CD4-positive, alpha-beta T cell treated with Interleukin-4 for 4 hours (primary cell): ENCODE measurements around the gene CRNN.

Source experiments
- DNase-seq: peaks from one replicate; pipeline ENCODE4 v3.0.0-alpha.2; 2020

Gene CRNN

DNA sequence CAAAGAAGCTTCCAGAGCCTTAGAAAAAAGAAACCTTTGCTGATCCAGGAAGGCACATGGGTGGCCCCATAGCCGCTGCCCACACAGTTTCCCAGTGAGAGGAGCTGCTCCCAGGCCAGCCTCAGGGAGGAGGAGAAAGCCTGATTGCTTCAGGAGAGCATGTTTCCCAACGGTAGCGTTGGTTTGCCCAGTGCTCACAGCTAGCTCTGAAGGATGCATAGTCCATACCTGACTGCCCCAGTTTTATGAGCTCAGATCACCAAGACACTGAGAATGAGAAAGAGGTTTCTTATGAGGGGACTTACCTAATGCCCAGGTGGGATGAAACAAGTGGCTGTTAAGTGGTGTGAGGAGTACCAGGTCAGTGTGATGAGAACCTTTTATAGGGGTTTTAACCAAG, at the start of gene CRNN:
Gene CRNN (minus strand): TSS at position 355 of the 400 bp plus-strand sequence. CDS start 2,030 bp downstream, outside the sequence.
- no peak for DNase-seq

- no peak for DNase-seq
Measured at GRCh38 chr1:152462636-152463035, 48.6 kb upstream of the CRNN start.

DNA sequence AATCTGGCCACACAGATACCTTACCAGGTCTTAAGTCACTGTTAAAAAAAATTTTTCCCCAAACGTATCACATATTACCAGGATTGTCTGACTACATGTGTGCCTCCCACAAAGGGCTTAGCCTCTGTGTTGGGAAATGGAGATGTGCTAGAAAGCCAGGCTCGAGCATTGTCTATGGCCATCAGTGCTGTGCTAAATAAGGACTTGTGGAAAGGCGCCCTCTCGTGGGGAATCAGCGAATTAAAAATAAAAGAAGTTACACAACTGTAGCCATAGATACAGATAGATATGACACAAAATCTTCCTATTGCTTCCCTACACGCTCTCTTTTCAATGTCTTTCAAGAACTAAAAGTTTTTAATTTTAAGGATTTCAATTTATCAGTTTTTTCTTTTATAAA, 47.5 kb upstream of the CRNN start:
- DNase-seq: peak; percentile 80

- DNase-seq: no peak
Measured at GRCh38 chr1:152460529-152460899, 46.5 kb upstream of the CRNN start.

DNA sequence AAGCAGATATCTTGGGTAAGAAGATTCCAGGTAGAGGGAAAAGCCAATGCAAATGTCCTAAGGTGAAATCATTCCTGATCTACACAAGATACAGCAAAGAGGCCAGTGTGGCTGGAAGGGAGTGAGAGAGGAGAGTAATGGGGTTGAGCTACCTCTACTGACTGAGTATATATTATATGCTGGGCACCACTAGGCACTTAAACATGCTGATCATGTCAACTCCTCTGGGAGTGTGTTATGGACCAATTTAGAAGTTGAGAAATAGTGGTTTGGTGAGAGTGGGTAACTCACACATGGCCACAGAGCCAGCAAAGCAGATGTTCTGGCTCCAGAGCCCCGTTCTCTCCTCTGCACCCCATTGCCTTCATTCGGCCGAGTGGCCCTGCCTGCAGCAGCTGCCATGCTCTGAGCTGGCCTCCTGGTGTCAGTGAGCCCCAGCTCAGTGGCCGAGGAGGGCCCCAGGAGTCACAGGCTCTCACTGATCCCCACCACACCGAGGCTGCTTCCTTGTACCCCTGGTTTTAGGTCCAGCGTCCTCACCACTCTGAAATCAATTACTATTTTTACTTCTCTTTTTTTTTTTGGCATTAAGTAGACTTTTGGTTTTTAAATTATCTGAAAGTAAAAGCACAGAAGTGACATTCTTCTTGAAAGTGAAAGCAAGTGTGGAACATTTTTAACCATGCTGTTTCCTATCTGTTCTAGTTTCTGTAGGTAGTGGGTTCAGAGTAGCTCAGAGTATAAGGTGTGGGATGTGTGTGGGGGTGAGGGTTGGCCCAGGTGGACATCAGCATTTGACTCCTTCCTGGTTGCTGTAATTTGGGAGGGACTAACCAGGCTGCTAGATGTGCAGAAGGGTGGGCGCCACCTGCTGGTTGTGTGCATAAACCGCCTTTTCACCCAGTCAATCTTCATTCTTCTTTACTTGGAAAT, 45.8 kb upstream of the CRNN start:
- peak; percentile 76 for DNase-seq

- DNase-seq: peak; percentile 81
Measured at GRCh38 chr1:152458384-152459185, 44.5 kb upstream of the CRNN start.

DNA sequence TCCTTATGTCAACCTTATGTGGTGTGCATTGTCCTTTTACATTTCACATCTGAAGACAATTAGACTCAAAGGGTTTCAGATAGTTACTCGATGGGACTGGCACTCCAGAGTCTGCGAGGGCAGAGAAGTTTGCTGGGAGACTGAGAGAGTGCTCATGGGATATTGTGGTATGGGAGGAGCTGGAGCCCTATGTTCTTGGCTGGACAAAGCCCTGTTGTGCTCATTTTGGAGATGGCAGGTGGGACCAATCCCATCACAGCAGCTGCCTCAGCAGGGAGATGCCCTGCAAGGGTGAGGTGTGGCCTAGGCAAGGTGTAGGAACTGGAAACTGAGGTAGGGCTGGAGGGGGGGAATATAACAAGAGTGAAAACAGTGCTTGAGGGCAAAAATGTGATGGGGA, 43.5 kb upstream of the CRNN start:
- no peak for DNase-seq

GRCh38 chr1:152457071-152457470, 43.0 kb upstream of the CRNN start:
- no peak for DNase-seq

DNA sequence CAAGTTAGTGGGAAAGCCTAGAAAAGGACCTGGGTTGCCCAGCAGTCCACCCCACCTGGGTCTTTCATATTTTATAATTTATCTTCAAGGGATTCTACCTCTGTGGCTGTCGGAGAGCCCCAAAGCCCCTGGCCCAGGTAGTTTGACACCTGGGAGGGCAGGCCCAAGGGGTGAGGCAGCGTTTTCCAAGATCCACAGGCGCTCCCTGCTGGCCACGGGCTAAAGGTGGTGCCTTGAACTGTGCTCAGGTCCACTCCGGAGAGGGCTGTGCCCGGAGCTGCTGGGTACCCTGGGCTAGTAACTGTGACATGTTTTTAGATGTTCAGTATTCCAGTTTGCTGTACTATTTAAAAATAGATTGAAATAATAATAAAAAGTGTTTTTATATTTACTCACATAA, 37.2 kb upstream of the CRNN start:
- DNase-seq: no peak

DNA sequence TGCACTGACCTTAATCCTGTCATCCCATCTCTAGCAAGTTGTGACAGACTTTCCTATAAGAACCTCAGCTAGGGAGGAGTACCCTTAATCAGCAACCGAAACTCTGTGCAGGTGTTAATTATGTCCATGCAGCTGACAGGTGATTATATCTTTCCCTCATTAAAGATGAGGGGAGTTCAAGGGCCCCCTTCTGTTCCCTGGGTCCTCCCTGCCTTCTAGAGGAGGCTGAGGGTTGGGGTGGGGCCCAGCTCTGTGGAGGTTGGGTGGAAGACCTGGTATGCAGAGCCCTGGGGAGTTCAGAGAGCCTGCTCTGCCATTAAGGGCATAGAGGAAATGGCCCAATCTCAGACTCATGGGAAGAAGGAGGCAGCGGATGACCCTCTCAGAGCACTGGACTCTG, 35.6 kb upstream of the CRNN start:
- no peak for DNase-seq

DNA sequence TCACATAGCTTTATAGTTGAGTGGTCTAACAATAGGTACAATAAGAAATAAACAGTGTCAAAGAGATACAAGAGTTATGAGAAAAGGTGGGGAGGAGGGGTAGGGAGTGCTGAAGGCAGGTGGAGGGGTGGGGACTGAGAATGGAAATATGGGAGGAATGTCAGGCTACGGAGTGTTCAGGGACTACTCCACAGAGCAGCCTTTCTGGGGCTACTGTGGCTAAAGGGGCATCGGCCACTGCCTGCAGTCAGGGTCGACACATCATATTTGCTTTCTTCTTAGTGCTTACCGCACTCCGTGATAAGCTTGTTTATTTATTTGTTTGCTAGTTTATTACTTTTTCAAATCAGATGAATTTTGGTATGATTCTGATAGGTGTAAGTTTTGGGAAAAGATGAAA, 34.4 kb upstream of the CRNN start:
- no peak for DNase-seq

- DNase-seq: no peak
Measured at GRCh38 chr1:152448095-152448494, 34.0 kb upstream of the CRNN start.

DNA sequence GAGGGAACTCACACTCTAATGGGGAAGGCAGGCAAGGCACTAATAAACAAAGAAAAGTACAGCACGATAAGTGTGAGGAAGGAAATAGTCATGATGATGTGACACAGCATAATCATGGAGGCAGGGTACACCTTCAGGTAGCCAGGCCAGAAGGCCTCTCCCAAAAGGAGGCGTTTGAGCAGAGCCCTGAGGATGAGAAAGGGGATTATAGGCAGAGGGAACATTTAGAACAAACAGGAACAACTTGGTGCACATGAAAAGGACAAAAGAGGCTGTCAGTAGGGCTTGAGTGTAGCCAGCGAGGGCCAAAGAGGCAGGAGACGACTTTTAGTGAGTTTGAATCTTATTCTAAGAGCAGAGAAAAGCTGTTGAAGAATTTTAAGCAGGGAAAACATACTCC, 33.4 kb upstream of the CRNN start:
- DNase-seq: no peak

DNA sequence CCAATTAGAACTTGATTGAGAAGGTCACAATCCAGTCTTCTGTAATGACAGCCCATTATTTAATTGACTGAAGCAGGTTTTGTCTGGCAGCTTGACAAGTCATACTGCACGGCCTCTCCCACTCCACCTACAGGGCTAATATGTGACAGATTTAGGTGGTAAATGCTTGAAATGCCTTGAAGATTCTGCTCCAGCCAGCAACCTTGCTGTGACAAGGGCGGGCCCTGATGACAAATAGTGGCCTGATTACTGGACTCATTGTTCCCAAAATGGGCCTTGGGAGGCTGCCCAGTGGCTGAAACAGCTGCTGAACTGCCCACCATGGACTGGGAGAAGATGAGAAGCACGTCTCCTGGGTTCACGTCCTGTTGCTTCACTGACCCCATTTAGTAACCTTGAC, 30.0 kb upstream of the CRNN start:
- no peak for DNase-seq

DNA sequence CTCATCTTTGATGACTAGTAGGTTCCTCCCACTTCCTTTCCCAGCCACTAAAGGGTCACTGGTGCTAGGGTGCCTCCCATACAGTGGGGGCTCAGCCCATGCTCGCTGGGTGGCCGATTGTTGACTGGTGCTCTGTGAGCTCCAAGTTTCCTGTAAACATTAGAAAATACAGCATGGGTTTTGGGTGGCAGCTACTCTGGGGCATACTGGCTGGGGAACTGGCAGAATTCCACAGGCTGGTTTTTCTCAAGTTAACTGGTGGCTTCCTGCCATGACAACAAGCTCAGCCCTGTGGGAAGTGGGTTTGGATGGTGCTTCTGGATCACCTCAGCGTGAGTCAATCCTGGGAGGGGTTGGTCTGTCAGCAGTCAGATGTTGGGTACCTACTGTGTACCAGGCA, 28.7 kb upstream of the CRNN start:
- DNase-seq: no peak

GRCh38 chr1:152442301-152442700, 28.2 kb upstream of the CRNN start:
- no peak for DNase-seq

DNA sequence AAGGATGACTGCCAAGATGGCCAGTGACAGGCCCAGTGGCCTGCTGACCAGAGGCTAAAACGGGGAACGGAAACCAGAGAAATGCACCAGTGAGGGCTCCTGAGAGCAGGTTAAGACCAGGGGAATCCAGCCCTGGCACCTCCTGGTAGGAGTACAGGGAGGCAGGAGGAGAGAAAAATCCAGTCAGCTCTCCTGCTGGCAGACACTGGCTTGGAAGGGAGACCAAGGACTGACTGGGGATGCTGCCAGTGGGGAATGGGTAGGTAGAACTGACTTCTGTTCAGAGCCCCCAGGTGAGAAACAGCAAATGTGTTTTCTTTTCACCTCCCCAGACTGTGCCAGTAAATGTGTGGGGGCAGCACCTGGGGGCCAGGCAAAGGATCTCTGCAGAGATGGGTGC, 27.7 kb upstream of the CRNN start:
- no peak for DNase-seq

DNA sequence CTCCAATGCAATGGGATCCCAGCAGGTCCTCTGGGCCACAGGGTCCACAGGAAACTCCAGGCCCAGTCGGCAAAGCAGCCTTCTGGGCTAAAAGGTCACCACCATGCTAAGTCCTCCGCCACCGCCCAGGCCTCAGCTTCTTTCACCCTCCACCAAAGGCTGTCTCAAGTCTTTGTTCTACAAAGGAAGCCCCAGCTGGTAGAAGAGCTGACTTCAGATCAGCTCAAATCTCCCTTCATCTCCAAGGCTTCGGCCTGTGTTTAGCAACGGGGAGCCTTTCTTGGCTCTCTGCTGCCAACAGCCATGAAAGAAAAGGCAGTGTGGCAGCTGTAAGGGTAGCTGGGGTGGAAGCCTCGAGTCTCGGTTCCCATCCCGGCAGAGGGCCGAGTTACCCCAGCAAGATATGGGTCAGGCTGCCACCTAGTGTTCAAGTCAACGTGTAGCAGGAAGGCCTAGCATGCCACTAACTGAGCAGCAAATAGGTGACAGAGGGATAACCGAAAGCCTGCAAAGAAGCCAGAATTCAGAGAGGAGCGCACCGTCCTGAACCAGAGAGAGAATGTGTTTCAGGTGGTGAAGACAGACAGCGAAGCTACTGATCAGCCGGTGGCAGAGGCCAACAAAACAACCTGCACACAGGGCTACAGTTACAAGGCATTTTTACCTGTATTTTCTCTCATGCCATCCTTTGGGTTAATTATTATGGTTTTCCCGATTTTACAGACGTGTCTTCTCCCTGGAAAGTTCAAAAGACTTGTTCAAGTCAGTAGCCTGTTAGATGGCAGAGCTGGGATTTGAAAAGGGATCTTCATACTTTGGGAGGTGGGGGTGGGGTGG, 26.8 kb upstream of the CRNN start:
- peak; percentile 76 for DNase-seq

DNA sequence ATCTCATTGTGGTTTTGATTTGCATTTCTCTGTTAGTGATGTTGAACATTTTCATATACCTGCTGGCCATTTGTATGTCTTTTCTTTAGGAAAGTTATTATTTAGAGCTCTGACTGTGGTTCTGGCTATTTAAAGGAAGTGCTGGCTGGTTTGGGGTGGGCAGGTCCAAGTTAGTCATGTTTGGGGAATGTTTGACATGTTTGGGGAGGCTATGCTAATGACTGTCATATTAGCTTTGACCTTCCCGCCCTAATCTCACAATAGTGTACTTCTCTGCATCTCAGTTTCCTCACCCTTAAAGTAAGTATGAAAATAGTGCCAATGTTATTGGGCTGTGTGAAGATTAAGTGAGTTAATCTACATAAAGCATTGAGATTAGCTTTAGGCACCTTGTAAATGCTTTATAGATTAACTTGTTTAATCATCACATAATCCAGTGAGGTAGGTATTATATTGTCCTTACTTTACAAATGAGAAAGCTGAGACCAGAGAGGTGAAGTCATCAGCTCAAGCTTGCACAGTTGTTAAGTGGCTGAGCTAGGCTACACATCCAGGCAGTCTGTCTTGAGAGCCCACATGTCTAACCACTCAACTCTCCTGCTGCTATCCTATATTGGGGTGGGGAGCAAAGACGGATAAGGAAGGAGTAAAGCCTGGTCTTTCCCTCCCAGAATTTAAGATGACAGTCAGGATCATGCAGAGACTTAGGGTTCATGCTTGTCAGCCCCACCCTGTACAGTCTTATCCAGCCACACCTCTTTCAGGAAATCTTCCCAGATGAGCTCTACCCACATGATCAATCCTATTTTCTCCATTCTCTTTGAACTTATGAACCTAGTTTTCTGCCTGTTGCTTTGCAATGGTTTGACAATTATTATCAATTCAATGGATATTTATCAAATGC, 22.8 kb upstream of the CRNN start:
- DNase-seq: no peak

GRCh38 chr1:152427458-152427857, 13.4 kb upstream of the CRNN start:
- no peak for DNase-seq

DNA sequence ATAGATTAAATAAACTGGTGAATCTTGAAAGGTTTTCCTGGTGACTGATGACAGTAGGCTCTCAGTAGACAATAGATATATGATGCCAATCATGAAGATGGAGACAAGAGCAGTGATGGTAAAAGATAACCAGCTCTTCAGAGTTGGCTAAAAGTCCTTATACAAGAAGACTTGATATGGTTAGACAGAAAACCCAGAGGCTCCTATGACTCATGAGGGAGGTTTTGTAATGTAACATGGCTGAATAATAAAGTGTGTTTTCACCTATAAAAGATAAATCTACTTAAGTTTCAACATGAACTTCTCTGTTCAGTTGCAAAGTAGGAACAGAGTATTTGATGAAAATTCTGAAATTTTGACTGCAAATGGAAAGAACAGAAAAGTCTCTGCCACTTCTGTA, 12.7 kb upstream of the CRNN start:
- DNase-seq: no peak

GRCh38 chr1:152419917-152420316, 5.9 kb upstream of the CRNN start:
- DNase-seq: no peak
